ENCODE data around the gene FADD.

FADD gene

GRCh38 chr11:70167723-70168404, 35.2 kb upstream of the FADD start:
- TF ChIP-seq TAF1 (IDR thresholded peaks at IDR 0.05; ENCODE audit: low read depth), result no peak
- TF ChIP-seq ZBTB7A (IDR thresholded peaks at IDR 0.05; ENCODE audit: low read depth), result no peak
- TF ChIP-seq REST (IDR thresholded peaks at IDR 0.05; ENCODE audit: low read depth), result no peak
- no peak for TF ChIP-seq TEAD4 (IDR thresholded peaks at IDR 0.05)
- TF ChIP-seq EP300 (IDR thresholded peaks at IDR 0.05; ENCODE audit: borderline replicate concordance), result no peak
- TF ChIP-seq TCF12 (IDR thresholded peaks at IDR 0.05; ENCODE audit: low read depth), result no peak
- TF ChIP-seq USF1 (IDR thresholded peaks at IDR 0.05), result no peak
- TF ChIP-seq CREB1 (IDR thresholded peaks at IDR 0.05; ENCODE audit: low read depth), result no peak
- no peak for TF ChIP-seq EGR1 (IDR thresholded peaks at IDR 0.05)
- no peak for TF ChIP-seq YY1 (IDR thresholded peaks at IDR 0.05; ENCODE audit: low read depth)
- no peak for TF ChIP-seq MAX (IDR thresholded peaks at IDR 0.05)
- TF ChIP-seq FOXM1 (IDR thresholded peaks at IDR 0.05; ENCODE audit: borderline replicate concordance, low read depth), result no peak
- TF ChIP-seq CEBPB (IDR thresholded peaks at IDR 0.05), result no peak
- no peak for TF ChIP-seq NFIC (IDR thresholded peaks at IDR 0.05)
- TF ChIP-seq RAD21 (IDR thresholded peaks at IDR 0.05; ENCODE audit: low read depth), result no peak

GRCh38 chr11:70168405-70168754, 34.7 kb upstream of the FADD start:
- TF ChIP-seq CREB1 (IDR thresholded peaks at IDR 0.05; ENCODE audit: low read depth), result no peak
- no peak for TF ChIP-seq RAD21 (IDR thresholded peaks at IDR 0.05; ENCODE audit: low read depth)
- no peak for TF ChIP-seq FOXM1 (IDR thresholded peaks at IDR 0.05; ENCODE audit: borderline replicate concordance, low read depth)
- no peak for TF ChIP-seq ZBTB7A (IDR thresholded peaks at IDR 0.05; ENCODE audit: low read depth)
- no peak for TF ChIP-seq NFIC (IDR thresholded peaks at IDR 0.05)
- no peak for TF ChIP-seq USF1 (IDR thresholded peaks at IDR 0.05)
- no peak for TF ChIP-seq TAF1 (IDR thresholded peaks at IDR 0.05; ENCODE audit: low read depth)

- TF ChIP-seq MAX (IDR thresholded peaks at IDR 0.05) (no peak), EGR1 (IDR thresholded peaks at IDR 0.05) (no peak), TEAD4 (IDR thresholded peaks at IDR 0.05) (no peak), USF1 (IDR thresholded peaks at IDR 0.05) (no peak), CREB1 (IDR thresholded peaks at IDR 0.05; ENCODE audit: low read depth) (no peak), EP300 (IDR thresholded peaks at IDR 0.05; ENCODE audit: borderline replicate concordance) (no peak), NFIC (IDR thresholded peaks at IDR 0.05) (no peak), ZBTB7A (IDR thresholded peaks at IDR 0.05; ENCODE audit: low read depth) (no peak)
These were observed 34.0 kb upstream of the FADD start for GRCh38 chr11:70169127-70169526.

GRCh38 chr11:70169632-70170031, 33.5 kb upstream of the FADD start:
- TF ChIP-seq RAD21 (IDR thresholded peaks at IDR 0.05; ENCODE audit: low read depth), result no peak
- no peak for TF ChIP-seq YY1 (IDR thresholded peaks at IDR 0.05; ENCODE audit: low read depth)
- no peak for TF ChIP-seq REST (IDR thresholded peaks at IDR 0.05; ENCODE audit: low read depth)
- TF ChIP-seq CREB1 (IDR thresholded peaks at IDR 0.05; ENCODE audit: low read depth), result no peak
- no peak for TF ChIP-seq USF1 (IDR thresholded peaks at IDR 0.05)
- TF ChIP-seq EGR1 (IDR thresholded peaks at IDR 0.05), result no peak
- TF ChIP-seq MAX (IDR thresholded peaks at IDR 0.05), result no peak
- no peak for TF ChIP-seq ZBTB7A (IDR thresholded peaks at IDR 0.05; ENCODE audit: low read depth)
- no peak for TF ChIP-seq CEBPB (IDR thresholded peaks at IDR 0.05)
- no peak for TF ChIP-seq TAF1 (IDR thresholded peaks at IDR 0.05; ENCODE audit: low read depth)
- TF ChIP-seq TCF12 (IDR thresholded peaks at IDR 0.05; ENCODE audit: low read depth), result no peak
- TF ChIP-seq FOXM1 (IDR thresholded peaks at IDR 0.05; ENCODE audit: borderline replicate concordance, low read depth), result no peak
- TF ChIP-seq TEAD4 (IDR thresholded peaks at IDR 0.05), result no peak
- no peak for TF ChIP-seq NFIC (IDR thresholded peaks at IDR 0.05)
- no peak for TF ChIP-seq EP300 (IDR thresholded peaks at IDR 0.05; ENCODE audit: borderline replicate concordance)

Measured in Ishikawa (cell line).